HepG2 (cell line): ENCODE measurements around the gene UBE2C. TPM values are rescaled to one million over a fixed set of nuclear protein-coding genes. Genes with fewer than 3 reads are reported as not detected.

ENCODE experiments used
- ARID5B ChIP-seq: IDR thresholded peaks from 2 replicates; pipeline ENCODE4 v1.4.0; 2020; ENCODE audit warnings: mild to moderate bottlenecking, missing genetic modification reagents
- ELF4 ChIP-seq: sonication (generic); formaldehyde crosslinking; IDR thresholded peaks from 2 replicates; pipeline ENCODE4 v1.5.0; 2020; ENCODE audit warnings: missing genetic modification reagents, mild to moderate bottlenecking, moderate library complexity, borderline replicate concordance
- FOXA3 ChIP-seq: IDR thresholded peaks from 2 replicates; pipeline ENCODE4 v1.6.1; 2016; ENCODE audit warnings: missing genetic modification reagents, missing compliant biosample characterization
- FOXC1 ChIP-seq: sonication (generic); formaldehyde crosslinking; IDR thresholded peaks from 2 replicates; pipeline ENCODE4 v1.8.0; 2022; ENCODE audit warnings: mild to moderate bottlenecking, missing genetic modification reagents, borderline replicate concordance
- FOXO4 ChIP-seq: sonication (generic); formaldehyde crosslinking; conservative IDR thresholded peaks from 2 replicates; pipeline ENCODE4 v1.8.1; 2023; ENCODE audit warnings: missing genetic modification reagents
- GABPA ChIP-seq, 2 experiments: IDR thresholded peaks; 2 replicates each; pipeline ENCODE4 v1.6.1; 2011 to 2016; ENCODE audit warnings: low read depth in 2 of 2, low read length in 1 of 2, missing biosample characterization in 1 of 2, missing genetic modification characterization in 1 of 2
- GABPB1 ChIP-seq: IDR thresholded peaks from 2 replicates; pipeline ENCODE4 v1.6.1; 2016; ENCODE audit warnings: mild to moderate bottlenecking, missing genetic modification reagents, moderate library complexity, missing compliant biosample characterization
- GFI1 ChIP-seq: sonication (generic); formaldehyde crosslinking; IDR thresholded peaks from 2 replicates; pipeline ENCODE4 v1.5.0; 2020; ENCODE audit warnings: missing genetic modification reagents, mild to moderate bottlenecking, borderline replicate concordance
- KDM1A ChIP-seq: IDR thresholded peaks from 2 replicates; pipeline ENCODE4 v1.6.1; 2016; ENCODE audit warnings: missing compliant biosample characterization
- MED1 ChIP-seq: sonication (generic); formaldehyde crosslinking; IDR thresholded peaks from 2 replicates; pipeline ENCODE4 v1.4.0; 2020; ENCODE audit warnings: missing genetic modification reagents
- PHF21A ChIP-seq: sonication (generic); formaldehyde crosslinking; IDR thresholded peaks from 2 replicates; pipeline ENCODE4 v1.5.0; 2020; ENCODE audit warnings: mild to moderate bottlenecking, missing genetic modification reagents
- PITX1 ChIP-seq: sonication (generic); formaldehyde crosslinking; IDR thresholded peaks from 2 replicates; pipeline ENCODE4 v1.5.1; 2020; ENCODE audit warnings: mild to moderate bottlenecking, missing genetic modification reagents
- POLR2AphosphoS2 ChIP-seq: IDR thresholded peaks from 2 replicates; pipeline ENCODE4 v1.6.1; 2011; ENCODE audit warnings: low read depth, low read length, improper control_type of control experiment
- TEAD2 ChIP-seq: sonication (generic); formaldehyde crosslinking; IDR thresholded peaks from 2 replicates; pipeline ENCODE4 v1.9.0; 2021; ENCODE audit warnings: missing genetic modification reagents
- ZBTB7B ChIP-seq: sonication (generic); formaldehyde crosslinking; IDR thresholded peaks from 2 replicates; pipeline ENCODE4 v1.4.0; 2020; ENCODE audit warnings: missing genetic modification reagents
- ZMYM4 ChIP-seq: sonication (generic); formaldehyde crosslinking; IDR thresholded peaks from 2 replicates; pipeline ENCODE4 v1.8.1; 2023; ENCODE audit warnings: mild to moderate bottlenecking, missing genetic modification reagents
- ZNF3 ChIP-seq: IDR thresholded peaks from 2 replicates; pipeline ENCODE4 v1.7.0; 2017; ENCODE audit warnings: inconsistent platforms
- ZNF331 ChIP-seq: sonication (generic); formaldehyde crosslinking; IDR thresholded peaks from 2 replicates; pipeline ENCODE4 v1.4.0; 2020; ENCODE audit warnings: missing genetic modification reagents
- ZNF362 ChIP-seq: sonication (generic); formaldehyde crosslinking; IDR thresholded peaks from 2 replicates; pipeline ENCODE4 v1.4.0; 2020; ENCODE audit warnings: missing genetic modification reagents, mild to moderate bottlenecking, borderline replicate concordance
- ZNF678 ChIP-seq: sonication (generic); formaldehyde crosslinking; IDR thresholded peaks from 2 replicates; pipeline ENCODE4 v1.4.0; 2020; ENCODE audit warnings: mild to moderate bottlenecking, missing genetic modification reagents
- ZNF772 ChIP-seq: sonication (generic); formaldehyde crosslinking; IDR thresholded peaks from 2 replicates; pipeline ENCODE4 v1.5.0; 2020; ENCODE audit warnings: mild to moderate bottlenecking, missing genetic modification reagents
- ZSCAN30 ChIP-seq: sonication (generic); formaldehyde crosslinking; IDR thresholded peaks from 2 replicates; pipeline ENCODE4 v1.5.0; 2020; ENCODE audit warnings: mild to moderate bottlenecking, missing genetic modification reagents
- ZZZ3 ChIP-seq: sonication (generic); formaldehyde crosslinking; IDR thresholded peaks from 2 replicates; pipeline ENCODE4 v1.4.0; 2020; ENCODE audit warnings: missing genetic modification reagents, mild to moderate bottlenecking, borderline replicate concordance
- polyA plus RNA-seq, 8 experiments: library from polyadenylated mRNA; depleted of rRNA in 3 of 8; stranded (reverse) in 7 of 8; unstranded in 1 of 8; fragments of >200 nt; fragmentation: Illumina TruSeq in 4 of 8; extraction: Trizol in 4 of 8; gene quantifications; 2 replicates each; pipeline versions ENCODE4 v1.2.1 to v1.2.3, GENCODE V29; 2011 to 2016; ENCODE audit warnings: low read depth in 4 of 8, missing spikeins in 1 of 8, mixed read lengths in 1 of 8; ENCODE audit not compliant: insufficient read depth in 1 of 8
- total RNA-seq, 5 experiments: library from RNA; depleted of rRNA; stranded (reverse); fragments of >200 nt; fragmentation: Illumina TruSeq; extraction: Trizol; gene quantifications; 2 replicates each; pipeline ENCODE4 v1.2.3, GENCODE V29; 2016; ENCODE audit warnings: low read depth in 1 of 5

The UBE2C gene
- total and polyA plus RNA-seq, 2 of the 13 experiments (the other 11 are each of a cell fraction or from before 2014, with no cell fraction given) = 100 to 123 TPM

- peak; percentile 74 for TF ChIP-seq ARID5B (CRISPR knock-in tag)
- TF ChIP-seq KDM1A (CRISPR knock-in tag) = peak; percentile 38; the same call in 1 of the 2 replicates
- TF ChIP-seq ZMYM4 (CRISPR knock-in tag) = peak; percentile 26; the same call in 1 of the 2 replicates
- TF ChIP-seq FOXA3 = 0 out of 2 replicates have a peak, but pooled peaks have one; percentile 21
- TF ChIP-seq POLR2AphosphoS2 = no peak
- 0 out of 2 replicates have a peak, but pooled peaks have one; percentile 36 for TF ChIP-seq ZSCAN30 (CRISPR knock-in tag)
- TF ChIP-seq ZZZ3 = no peak
- TF ChIP-seq ZNF362 = peak; percentile 82
- peak; percentile 59; the same call in 1 of the 2 replicates for TF ChIP-seq ZNF3 (CRISPR knock-in tag)
- peak; percentile 41; the same call in 1 of the 2 replicates for TF ChIP-seq MED1 (CRISPR knock-in tag)
- TF ChIP-seq GABPB1 (CRISPR knock-in tag) = no peak
- TF ChIP-seq FOXO4 = 0 out of 2 replicates have a peak, but pooled peaks have one; percentile 52
- TF ChIP-seq GFI1 (CRISPR knock-in tag) = peak; percentile 82; the same call in 1 of the 2 replicates
- no peak for TF ChIP-seq GABPA (IDR thresholded peaks at IDR 0.05; ENCODE audit: low read depth, low read length)
- peak; percentile 48; the same call in 1 of the 2 replicates for TF ChIP-seq GABPA (CRISPR knock-in tag; IDR thresholded peaks at IDR 0.05; ENCODE audit: low read depth)
- TF ChIP-seq ZNF772 (CRISPR knock-in tag) = peak; percentile 61; the same call in 1 of the 2 replicates
- peak; percentile 67; the same call in 1 of the 2 replicates for TF ChIP-seq ZBTB7B
- TF ChIP-seq FOXC1 (CRISPR knock-in tag) = 0 out of 2 replicates have a peak, but pooled peaks have one; percentile 36
- peak; percentile 58; the same call in 1 of the 2 replicates for TF ChIP-seq PHF21A
- TF ChIP-seq ELF4 (CRISPR knock-in tag) = 0 out of 2 replicates have a peak, but pooled peaks have one; percentile 36
- TF ChIP-seq ZNF678 (CRISPR knock-in tag) = no peak
- TF ChIP-seq PITX1 (CRISPR knock-in tag) = peak; percentile 89
- 0 out of 2 replicates have a peak, but pooled peaks have one; percentile 17 for TF ChIP-seq ZNF331 (CRISPR knock-in tag)
- no peak for TF ChIP-seq TEAD2
Observed at GRCh38 chr20:45861221-45862075, 49.0 kb downstream of the UBE2C start (continued).
